Neural cell (in vitro differentiated cells): ENCODE data around the gene FAM53B.

ENCODE experiments used
- EP300 ChIP-seq: fragments of 450-650 bp; conservative IDR thresholded peaks from 2 replicates; pipeline ENCODE4 v1.6.1; 2014; ENCODE audit warnings: antibody characterized with exemption, mild to moderate bottlenecking, moderate library complexity; ENCODE audit not compliant: poor library complexity, severe bottlenecking
- EZH2 ChIP-seq: fragments of 200-600, 300-800 bp; shearing (Covaris generic), sonication (generic); IDR thresholded peaks from 2 replicates; pipeline ENCODE4 v1.6.1; 2014; ENCODE audit warnings: antibody characterized with exemption, low read length, borderline replicate concordance, mild to moderate bottlenecking; ENCODE audit not compliant: insufficient read depth, poor library complexity, severe bottlenecking
- POLR2AphosphoS5 ChIP-seq: IDR thresholded peaks from 2 replicates; pipeline ENCODE4 v1.6.1; 2012
- SMC3 ChIP-seq: fragments of 450-650 bp; conservative IDR thresholded peaks from 2 replicates; pipeline ENCODE4 v1.6.1; 2014; ENCODE audit warnings: antibody characterized with exemption, mild to moderate bottlenecking, moderate library complexity; ENCODE audit not compliant: poor library complexity
- TAF1 ChIP-seq: IDR thresholded peaks from 2 replicates; pipeline ENCODE4 v1.6.1; 2012; ENCODE audit warnings: low read depth
- TF ChIP-seq, protein P1 (sequence below): fragments of 450-650 bp; IDR thresholded peaks from 2 replicates; pipeline ENCODE4 v1.5.1; 2014; ENCODE audit warnings: antibody characterized with exemption, mild to moderate bottlenecking, moderate library complexity; ENCODE audit not compliant: poor library complexity, severe bottlenecking
- TF ChIP-seq, protein P2 (sequence below): IDR thresholded peaks from 2 replicates; pipeline ENCODE4 v1.6.1; 2012; ENCODE audit warnings: borderline replicate concordance

DNA sequence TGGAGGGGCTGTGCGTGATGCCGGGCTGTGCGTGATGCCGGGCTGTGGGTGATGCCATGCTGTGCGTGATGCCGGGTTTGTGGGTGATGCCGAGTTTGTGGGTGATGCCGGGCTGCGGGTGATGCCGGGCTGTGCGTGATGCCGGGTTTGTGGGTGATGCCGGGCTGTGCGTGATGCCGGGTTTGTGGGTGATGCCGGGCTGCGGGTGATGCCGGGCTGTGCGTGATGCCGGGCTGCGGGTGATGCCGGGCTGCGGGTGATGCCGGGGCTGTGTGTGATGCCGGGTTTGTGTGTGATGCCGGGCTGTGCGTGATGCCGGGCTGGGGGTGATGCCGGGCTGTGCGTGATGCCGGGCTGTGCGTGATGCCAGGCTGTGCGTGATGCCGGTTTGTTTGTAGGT, 128.9 kb downstream of the FAM53B start:
- TF ChIP-seq, protein P1, sequence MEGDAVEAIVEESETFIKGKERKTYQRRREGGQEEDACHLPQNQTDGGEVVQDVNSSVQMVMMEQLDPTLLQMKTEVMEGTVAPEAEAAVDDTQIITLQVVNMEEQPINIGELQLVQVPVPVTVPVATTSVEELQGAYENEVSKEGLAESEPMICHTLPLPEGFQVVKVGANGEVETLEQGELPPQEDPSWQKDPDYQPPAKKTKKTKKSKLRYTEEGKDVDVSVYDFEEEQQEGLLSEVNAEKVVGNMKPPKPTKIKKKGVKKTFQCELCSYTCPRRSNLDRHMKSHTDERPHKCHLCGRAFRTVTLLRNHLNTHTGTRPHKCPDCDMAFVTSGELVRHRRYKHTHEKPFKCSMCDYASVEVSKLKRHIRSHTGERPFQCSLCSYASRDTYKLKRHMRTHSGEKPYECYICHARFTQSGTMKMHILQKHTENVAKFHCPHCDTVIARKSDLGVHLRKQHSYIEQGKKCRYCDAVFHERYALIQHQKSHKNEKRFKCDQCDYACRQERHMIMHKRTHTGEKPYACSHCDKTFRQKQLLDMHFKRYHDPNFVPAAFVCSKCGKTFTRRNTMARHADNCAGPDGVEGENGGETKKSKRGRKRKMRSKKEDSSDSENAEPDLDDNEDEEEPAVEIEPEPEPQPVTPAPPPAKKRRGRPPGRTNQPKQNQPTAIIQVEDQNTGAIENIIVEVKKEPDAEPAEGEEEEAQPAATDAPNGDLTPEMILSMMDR: no peak
- TF ChIP-seq, protein P2, sequence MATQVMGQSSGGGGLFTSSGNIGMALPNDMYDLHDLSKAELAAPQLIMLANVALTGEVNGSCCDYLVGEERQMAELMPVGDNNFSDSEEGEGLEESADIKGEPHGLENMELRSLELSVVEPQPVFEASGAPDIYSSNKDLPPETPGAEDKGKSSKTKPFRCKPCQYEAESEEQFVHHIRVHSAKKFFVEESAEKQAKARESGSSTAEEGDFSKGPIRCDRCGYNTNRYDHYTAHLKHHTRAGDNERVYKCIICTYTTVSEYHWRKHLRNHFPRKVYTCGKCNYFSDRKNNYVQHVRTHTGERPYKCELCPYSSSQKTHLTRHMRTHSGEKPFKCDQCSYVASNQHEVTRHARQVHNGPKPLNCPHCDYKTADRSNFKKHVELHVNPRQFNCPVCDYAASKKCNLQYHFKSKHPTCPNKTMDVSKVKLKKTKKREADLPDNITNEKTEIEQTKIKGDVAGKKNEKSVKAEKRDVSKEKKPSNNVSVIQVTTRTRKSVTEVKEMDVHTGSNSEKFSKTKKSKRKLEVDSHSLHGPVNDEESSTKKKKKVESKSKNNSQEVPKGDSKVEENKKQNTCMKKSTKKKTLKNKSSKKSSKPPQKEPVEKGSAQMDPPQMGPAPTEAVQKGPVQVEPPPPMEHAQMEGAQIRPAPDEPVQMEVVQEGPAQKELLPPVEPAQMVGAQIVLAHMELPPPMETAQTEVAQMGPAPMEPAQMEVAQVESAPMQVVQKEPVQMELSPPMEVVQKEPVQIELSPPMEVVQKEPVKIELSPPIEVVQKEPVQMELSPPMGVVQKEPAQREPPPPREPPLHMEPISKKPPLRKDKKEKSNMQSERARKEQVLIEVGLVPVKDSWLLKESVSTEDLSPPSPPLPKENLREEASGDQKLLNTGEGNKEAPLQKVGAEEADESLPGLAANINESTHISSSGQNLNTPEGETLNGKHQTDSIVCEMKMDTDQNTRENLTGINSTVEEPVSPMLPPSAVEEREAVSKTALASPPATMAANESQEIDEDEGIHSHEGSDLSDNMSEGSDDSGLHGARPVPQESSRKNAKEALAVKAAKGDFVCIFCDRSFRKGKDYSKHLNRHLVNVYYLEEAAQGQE: no peak
- no peak for TF ChIP-seq EZH2
- no peak for TF ChIP-seq POLR2AphosphoS5
- TF ChIP-seq EP300: no peak
- TF ChIP-seq TAF1: no peak
- no peak for TF ChIP-seq SMC3
